GM18520 (cell line): ENCODE data around the gene DIP2C.

Source experiments
- ATAC-seq: cut with Tn5 transposase; IDR thresholded peaks from one replicate; pipeline ENCODE4 v1.9.1; 2021; ENCODE audit not compliant: unreplicated experiment

Gene DIP2C

GRCh38 chr10:386771-387592 lies 302.5 kb downstream of the DIP2C start:
- ATAC-seq = no peak

- ATAC-seq = no peak
Observed at GRCh38 chr10:385571-386300, 303.7 kb downstream of the DIP2C start.

GRCh38 chr10:384538-385305 lies 304.7 kb downstream of the DIP2C start:
- no peak for ATAC-seq

GRCh38 chr10:383519-383918 lies 305.9 kb downstream of the DIP2C start:
- no peak for ATAC-seq

- ATAC-seq = no peak
Observed at GRCh38 chr10:381805-382204, 307.7 kb downstream of the DIP2C start.

- ATAC-seq = no peak
Observed at GRCh38 chr10:381346-381745, 308.1 kb downstream of the DIP2C start.

GRCh38 chr10:380313-380940 lies 309.0 kb downstream of the DIP2C start:
- no peak for ATAC-seq

- ATAC-seq = no peak
Observed at GRCh38 chr10:378930-379704, 310.4 kb downstream of the DIP2C start.

GRCh38 chr10:378230-378929 lies 311.1 kb downstream of the DIP2C start:
- no peak for ATAC-seq

GRCh38 chr10:377228-377627 lies 312.2 kb downstream of the DIP2C start:
- no peak for ATAC-seq

GRCh38 chr10:375815-376505 lies 313.5 kb downstream of the DIP2C start:
- no peak for ATAC-seq

- ATAC-seq = no peak
Observed at GRCh38 chr10:374354-374753, 315.1 kb downstream of the DIP2C start.

GRCh38 chr10:373526-374309 lies 315.8 kb downstream of the DIP2C start:
- no peak for ATAC-seq

GRCh38 chr10:373015-373414 lies 316.5 kb downstream of the DIP2C start:
- no peak for ATAC-seq

GRCh38 chr10:372566-372965 lies 316.9 kb downstream of the DIP2C start:
- ATAC-seq = no peak

- no peak for ATAC-seq
Observed at GRCh38 chr10:371515-371914, 318.0 kb downstream of the DIP2C start.

GRCh38 chr10:370449-370825 lies 319.0 kb downstream of the DIP2C start:
- no peak for ATAC-seq

GRCh38 chr10:369684-370448 lies 319.6 kb downstream of the DIP2C start:
- no peak for ATAC-seq
